ENCODE results near the gene PIF1.
"Not testable (repeated sequence)": the region's sequence is repeated elsewhere in the genome, so short reads cannot be mapped to it uniquely, and the experiment has no call there.

PIF1 gene

GRCh38 chr15:64847876-64848716, 22.6 kb upstream of the PIF1 start:
- DNase-seq (ENCODE audit: low read depth): no peak

DNA sequence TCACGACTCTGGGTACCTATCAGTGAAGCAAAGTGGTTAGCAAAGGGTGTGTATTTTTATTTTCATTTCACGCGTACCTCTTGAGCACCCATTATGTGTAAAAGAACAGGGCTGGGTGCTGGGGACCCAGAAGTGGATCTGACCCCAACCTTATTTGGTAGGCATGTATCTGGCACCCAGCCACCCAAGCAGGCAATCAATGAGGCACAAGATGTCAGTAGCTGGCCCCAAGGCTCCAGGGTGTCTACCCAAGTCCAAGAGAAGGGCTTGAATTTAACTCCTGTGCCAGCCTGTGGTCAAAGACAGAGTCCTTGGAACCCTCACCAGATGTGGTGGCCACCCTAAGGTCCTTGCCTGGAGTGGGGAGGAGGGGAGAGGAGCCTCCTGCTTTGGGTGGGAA, 22.0 kb upstream of the PIF1 start:
- no peak for DNase-seq (ENCODE audit: low read depth)

GRCh38 chr15:64847016-64847415, 21.6 kb upstream of the PIF1 start:
- no peak for DNase-seq (ENCODE audit: low read depth)

- DNase-seq (ENCODE audit: low read depth): no peak
Observed at GRCh38 chr15:64845831-64846595, 20.6 kb upstream of the PIF1 start.

DNA sequence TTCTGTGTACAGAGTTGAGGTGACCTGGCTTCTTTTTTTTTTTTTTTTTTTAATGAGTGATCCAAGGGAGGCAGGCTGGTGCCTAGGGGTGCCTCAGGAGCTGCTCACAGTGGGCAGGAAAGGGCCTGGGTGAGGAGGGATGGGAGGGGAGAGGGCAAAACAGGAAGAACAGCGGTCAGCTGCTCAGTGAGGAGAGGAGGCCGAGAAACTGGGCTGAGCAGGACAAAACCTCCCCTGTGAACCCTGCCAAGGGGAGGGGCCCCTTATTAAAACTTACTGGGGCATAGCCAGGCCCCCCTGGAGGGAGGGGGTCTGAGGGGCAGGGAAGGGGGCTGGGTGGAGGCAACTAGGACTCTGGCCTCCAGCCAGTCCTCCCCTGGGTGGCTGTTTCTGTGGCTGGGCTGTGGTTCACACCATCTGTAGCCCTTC, 19.8 kb upstream of the PIF1 start:
- DNase-seq (ENCODE audit: low read depth): no peak

DNA sequence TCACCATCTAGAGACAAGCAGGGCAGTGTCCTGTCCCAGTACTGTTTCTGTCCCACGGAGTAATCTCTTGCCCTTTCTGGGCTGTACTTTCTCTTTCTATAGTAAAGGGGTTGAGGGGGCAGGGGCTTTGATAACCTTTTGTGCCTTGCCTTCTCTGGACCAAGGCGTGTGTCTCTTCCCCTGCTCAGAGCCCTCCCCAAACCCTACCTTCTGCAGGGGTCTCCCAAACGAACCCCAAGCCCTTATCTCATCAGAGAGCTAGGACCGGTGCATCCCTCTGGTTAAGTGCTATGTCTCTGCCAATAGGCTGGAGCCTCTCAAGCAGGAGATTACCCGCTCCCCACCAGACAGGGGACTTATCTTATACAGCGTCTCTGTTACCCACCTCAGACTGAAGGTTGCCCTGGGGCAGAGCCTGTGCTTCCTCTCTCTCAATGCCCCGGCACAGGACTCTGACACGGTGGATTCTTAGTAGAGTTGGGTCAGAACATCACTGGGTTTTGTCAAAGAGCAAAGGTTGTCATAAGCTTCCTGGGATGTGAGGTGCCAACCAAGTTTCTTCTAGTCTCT, 19.2 kb upstream of the PIF1 start:
- DNase-seq (ENCODE audit: low read depth): no peak

- DNase-seq (ENCODE audit: low read depth): no peak
Observed at GRCh38 chr15:64843991-64844390, 18.5 kb upstream of the PIF1 start.

DNA sequence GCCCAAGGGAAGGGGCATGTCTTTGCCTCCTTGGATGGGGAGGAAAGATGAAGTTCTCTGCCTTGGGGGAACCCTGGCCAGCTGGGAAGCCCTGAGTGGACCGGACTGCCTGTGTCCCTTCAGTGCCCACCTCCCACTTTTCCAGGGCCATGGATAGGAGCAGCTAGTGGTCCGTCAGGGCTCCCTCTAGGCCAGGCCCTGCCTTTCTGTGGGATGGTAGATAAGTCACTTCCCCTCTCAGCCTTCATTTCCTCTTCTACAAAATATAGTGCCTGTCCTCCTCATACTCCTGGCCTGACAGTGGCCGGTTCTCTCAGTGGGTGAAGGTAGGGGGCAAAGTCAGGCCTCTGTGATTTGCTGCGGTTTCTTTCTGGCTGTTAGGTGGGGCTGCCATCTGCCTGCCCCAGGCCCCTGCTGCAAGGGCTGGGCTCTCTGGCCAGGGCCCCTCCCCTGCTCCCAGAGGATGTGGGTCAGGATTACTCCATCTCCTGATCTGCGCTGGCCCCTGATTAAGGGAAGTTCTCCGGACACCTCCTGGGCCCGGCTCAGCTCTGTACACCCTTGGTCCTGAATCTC, 17.6 kb upstream of the PIF1 start:
- peak; percentile 62 for DNase-seq (ENCODE audit: low read depth)

GRCh38 chr15:64842096-64842939, 16.9 kb upstream of the PIF1 start:
- DNase-seq (ENCODE audit: low read depth): no peak

- peak; percentile 93 for DNase-seq (ENCODE audit: low read depth)
Observed at GRCh38 chr15:64841344-64842095, 16.1 kb upstream of the PIF1 start, which contains the start of gene PLEKHO2. PLEKHO2 (plus strand) TSS chr15:64841915; CDS start chr15:64842017, 102 bp downstream.

GRCh38 chr15:64841060-64841343, 15.6 kb upstream of the PIF1 start:
- no peak for DNase-seq (ENCODE audit: low read depth)

DNA sequence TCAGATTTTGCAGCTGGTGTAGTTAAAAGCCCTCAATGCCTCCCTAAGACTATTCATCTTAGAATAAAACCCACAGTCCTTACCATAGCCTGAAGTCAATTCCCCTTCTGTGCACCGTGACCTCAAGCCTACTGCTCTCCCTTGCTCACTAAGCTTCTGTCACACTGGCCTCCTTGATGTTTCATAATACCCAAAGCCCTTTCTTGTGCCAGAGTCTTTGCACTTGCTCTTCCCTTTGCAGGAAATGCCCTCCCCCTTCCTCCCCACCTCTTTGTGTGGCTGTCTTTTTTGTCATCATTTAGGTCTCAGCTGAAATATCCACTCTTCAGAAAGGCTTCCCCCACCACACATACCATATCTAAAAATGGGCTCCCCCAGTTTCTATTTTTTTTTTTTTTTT, 12.1 kb upstream of the PIF1 start:
- no peak for DNase-seq (ENCODE audit: low read depth)

DNA sequence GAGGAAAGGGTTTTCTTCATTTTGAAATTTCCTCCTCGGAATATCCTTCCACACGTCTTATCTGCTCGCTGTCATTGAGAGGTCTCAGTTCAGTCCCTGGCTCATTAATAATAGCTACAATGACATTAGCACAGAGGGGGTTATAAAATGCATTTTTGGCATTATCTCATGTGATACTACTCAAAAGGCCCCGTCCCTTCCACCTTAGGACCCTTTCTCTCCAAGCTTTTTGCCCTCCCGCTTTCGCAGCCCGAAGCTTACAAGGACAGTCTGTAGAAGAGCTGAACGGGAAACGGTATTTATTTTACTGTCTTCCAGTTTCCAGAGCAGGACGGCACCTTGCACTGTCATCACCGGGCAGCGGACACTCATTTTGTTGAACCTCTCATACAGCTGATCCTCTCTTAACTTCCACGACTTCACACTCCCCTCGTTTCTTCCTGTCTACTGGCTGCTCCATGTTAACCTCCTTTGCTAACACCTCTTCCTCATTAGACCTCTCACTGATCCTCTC, 10.6 kb upstream of the PIF1 start:
- no peak for DNase-seq (ENCODE audit: low read depth)

DNA sequence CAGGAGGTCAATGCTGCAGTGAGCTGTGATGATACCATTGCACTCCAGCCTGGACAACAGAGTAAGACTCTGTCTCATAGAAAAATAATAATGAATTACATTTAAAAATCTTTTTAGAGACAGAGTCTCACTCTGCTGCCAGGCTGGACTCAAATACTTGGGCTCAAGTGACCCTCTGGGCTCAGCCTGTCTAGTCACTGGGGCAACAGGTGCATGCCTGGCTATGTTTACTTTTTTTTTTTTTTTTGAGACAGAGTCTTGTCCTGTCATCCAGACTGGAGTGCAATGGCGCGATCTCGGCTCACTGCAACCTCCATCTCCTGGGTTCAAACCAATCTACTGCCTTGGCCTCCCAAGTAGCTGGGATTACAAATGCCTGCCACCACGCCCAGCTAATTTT, 8.2 kb upstream of the PIF1 start:
- no peak for DNase-seq (ENCODE audit: low read depth)

GRCh38 chr15:64828985-64829384, 3.5 kb upstream of the PIF1 start:
- DNase-seq (ENCODE audit: low read depth): no peak

GRCh38 chr15:64824929-64825430, 467 bp downstream of the PIF1 start:
- DNase-seq (ENCODE audit: low read depth): peak; percentile 19

DNA sequence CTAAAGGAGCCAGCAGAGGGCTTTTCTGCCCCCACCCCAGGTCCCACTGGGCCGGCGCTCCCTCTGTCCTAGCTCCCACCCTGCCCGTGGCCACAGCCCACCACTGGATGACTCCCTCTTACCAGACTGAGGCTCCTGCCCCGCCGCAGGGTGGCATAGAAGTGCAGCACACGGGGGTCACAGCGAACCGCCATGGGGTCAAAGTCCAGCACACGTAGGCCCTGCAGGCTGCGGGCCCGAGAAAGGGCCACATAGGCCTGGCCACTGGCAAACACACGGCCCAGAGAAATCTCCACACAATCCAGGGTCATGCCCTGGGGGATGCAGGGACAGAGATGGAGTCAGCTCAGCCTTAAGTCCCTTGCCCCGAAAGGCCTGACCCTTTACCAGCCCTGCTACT, 9.0 kb downstream of the PIF1 start:
- DNase-seq (ENCODE audit: low read depth): no peak

- not testable (repeated sequence) for DNase-seq (ENCODE audit: low read depth)
Observed at GRCh38 chr15:64814965-64815364, 10.5 kb downstream of the PIF1 start.

- DNase-seq (ENCODE audit: low read depth): not testable (repeated sequence)
Observed at GRCh38 chr15:64814283-64814682, 11.2 kb downstream of the PIF1 start.

- peak; percentile 54 for DNase-seq (ENCODE audit: low read depth)
Observed at GRCh38 chr15:64813075-64813474, 12.4 kb downstream of the PIF1 start.
